H1 (cell line): ENCODE results near the gene ACADSB. TPM values are rescaled to one million over a fixed set of nuclear protein-coding genes. Genes with fewer than 3 reads are reported as not detected.

Experiments used
- ATF3 ChIP-seq: IDR thresholded peaks from 2 replicates; pipeline ENCODE4 v1.6.1; 2011; ENCODE audit warnings: low read depth, mild to moderate bottlenecking, low read length; ENCODE audit not compliant: insufficient read depth
- MAFK ChIP-seq: IDR thresholded peaks from 2 replicates; pipeline ENCODE4 v1.6.1; 2012; ENCODE audit warnings: low read depth, mild to moderate bottlenecking, improper control_type of control experiment, low read length
- PHF8 ChIP-seq: fragments of 200-600 bp; sonication (generic); conservative IDR thresholded peaks from 2 replicates; pipeline ENCODE4 v1.7.1; 2012; ENCODE audit warnings: low read depth, mild to moderate bottlenecking, inconsistent platforms, low read length, moderate library complexity
- SIX5 ChIP-seq: IDR thresholded peaks from 2 replicates; pipeline ENCODE4 v1.6.1; 2011; ENCODE audit warnings: mild to moderate bottlenecking, low read depth, low read length
- polyA plus RNA-seq, 7 experiments: library from polyadenylated mRNA; depleted of rRNA in 3 of 7; stranded (reverse) in 5 of 7; unstranded in 2 of 7; fragments of >200 nt in 5 of 7; fragments of 200-250 nt in 2 of 7; gene quantifications; 1 replicate in 5 of 7; 2 replicates in 1 of 7; 4 replicates in 1 of 7; pipeline versions ENCODE4 v1.2.1 to v1.2.3, GENCODE V29; 2011 to 2013; ENCODE audit warnings: missing spikeins in 2 of 7, mixed read lengths in 2 of 7
- total RNA-seq: library from RNA; stranded (reverse); fragmentation: NEBNext Ultra II Directional; extraction: Animal tissue kit (Norgen Biotek cat#: 25700); gene quantifications from 2 replicates; pipeline ENCODE4 v1.2.1, GENCODE V29; 2021

ACADSB gene
- total and polyA plus RNA-seq, 2 of the 8 experiments (the other 6 are each of a cell fraction or from before 2014, with no cell fraction given) = 5.6 to 11.2 TPM

- TF ChIP-seq SIX5 (no peak), MAFK (no peak), ATF3 (no peak), PHF8 (no peak)
These were observed 24.1 kb upstream of the ACADSB start (continued) for GRCh38 chr10:122984708-122985107.
